Kidney epithelial cell (primary cell): ENCODE measurements around the gene ANO7. TPM values are rescaled to one million over a fixed set of nuclear protein-coding genes. Genes with fewer than 3 reads are reported as not detected.
A peak's percentile ranks its signal among the peaks of the same experiment; 100 is the strongest.

Source experiments
- DNase-seq: peaks from one replicate; pipeline ENCODE4 v3.0.0-alpha.2; 2010; ENCODE audit warnings: low read depth
- H3K27me3 ChIP-seq: 2 replicates; pipeline ENCODE4 v1.6.0; 2011; ENCODE audit warnings: low read length; ENCODE audit not compliant: control insufficient read depth, insufficient read depth
- H3K36me3 ChIP-seq: 2 replicates; pipeline ENCODE4 v1.5.1; 2011; ENCODE audit warnings: low read length; ENCODE audit not compliant: control insufficient read depth, insufficient read depth
- H3K4me3 ChIP-seq: 2 replicates; pipeline ENCODE4 v1.5.1; 2011; ENCODE audit warnings: low read depth, mild to moderate bottlenecking, control low read depth, low read length
- CTCF ChIP-seq: IDR thresholded peaks from 2 replicates; pipeline ENCODE4 v1.5.1; 2011; ENCODE audit warnings: mild to moderate bottlenecking, moderate library complexity, low read length, control low read depth, inconsistent platforms; ENCODE audit not compliant: insufficient read depth, poor library complexity, severe bottlenecking
- total RNA-seq: library from RNA; depleted of rRNA; stranded (reverse); fragments of >200 nt; gene quantifications from 2 replicates; pipeline ENCODE4 v1.2.3, GENCODE V29; 2015

ANO7 gene
- total RNA-seq, 1 donor from 2014 or later, result 1.9 TPM

- H3K36me3 ChIP-seq, result no peaks in the 10 kb centered on the region
- no peak overlapping the region for H3K4me3 ChIP-seq
- DNase-seq, result no peak
- TF ChIP-seq CTCF, result no peak
- H3K27me3 ChIP-seq, result no peaks in the 10 kb centered on the region
Measured at GRCh38 chr2:241155936-241156335, 32.5 kb upstream of the ANO7 start.

- TF ChIP-seq CTCF, result no peak
- Histone ChIP-seq H3K4me3 (no peak overlapping the region), H3K36me3 (no peaks in the 10 kb centered on the region), H3K27me3 (no peaks in the 10 kb centered on the region)
- no peak for DNase-seq
Measured at GRCh38 chr2:241156971-241157441, 31.5 kb upstream of the ANO7 start.

GRCh38 chr2:241157841-241158545, 30.5 kb upstream of the ANO7 start:
- no peak for TF ChIP-seq CTCF
- Histone ChIP-seq H3K27me3 (no peaks in the 10 kb centered on the region), H3K36me3 (no peaks in the 10 kb centered on the region), H3K4me3 (no peak overlapping the region)
- peak; percentile 23 for DNase-seq

- no peak for TF ChIP-seq CTCF
- H3K36me3 ChIP-seq, result no peaks in the 10 kb centered on the region
- no peaks in the 10 kb centered on the region for H3K27me3 ChIP-seq
- no peak overlapping the region for H3K4me3 ChIP-seq
- no peak for DNase-seq
Measured at GRCh38 chr2:241158546-241158900, 30.0 kb upstream of the ANO7 start.

- no peak for DNase-seq
- Histone ChIP-seq H3K27me3 (no peaks in the 10 kb centered on the region), H3K36me3 (no peaks in the 10 kb centered on the region), H3K4me3 (no peak overlapping the region)
- TF ChIP-seq CTCF, result no peak
Measured at GRCh38 chr2:241159116-241159515, 29.4 kb upstream of the ANO7 start.

GRCh38 chr2:241160318-241160717, 28.2 kb upstream of the ANO7 start:
- TF ChIP-seq CTCF, result no peak
- no peaks in the 10 kb centered on the region for H3K27me3 ChIP-seq
- H3K4me3 ChIP-seq, result no peak overlapping the region
- DNase-seq, result no peak
- H3K36me3 ChIP-seq, result no peaks in the 10 kb centered on the region
